ENCODE measurements around the gene NTRK3. TPM values are rescaled to one million over a fixed set of nuclear protein-coding genes. Genes with fewer than 3 reads are reported as not detected.
A peak's percentile ranks its signal among the peaks of the same experiment; 100 is the strongest.

Gene NTRK3
- total RNA-seq, 2 donors from 2014 or later = 0.66 to 5.2 TPM

GRCh38 chr15:88266170-88266569 is 9.6 kb upstream of the NTRK3 start:
- 45 to 60% methylated on average over 9 to 10 of the region's 10 CpGs for WGBS, 2 donors
- ATAC-seq = no peak
- Histone ChIP-seq H3K4me1 (no peaks in the 10 kb centered on the region), H3K9me3 (no peaks in the 10 kb centered on the region), H3K4me3 (no peak overlapping the region), H3K27me3 (no peaks in the 10 kb centered on the region), H3K36me3 (replicated peaks in 1 of 2; ENCODE audit: insufficient read depth in 1 of 2, low read depth in 2 of 2) (no peaks in the 10 kb centered on the region), H3K27ac (no peak overlapping the region)
- DNase-seq = no peak
- intact Hi-C loops (cut with DNase I) = no loop called here
- no peak for TF ChIP-seq POLR2A (IDR thresholded peaks at IDR 0.05)
- no peak for TF ChIP-seq CTCF (IDR thresholded peaks at IDR 0.05)

DNA sequence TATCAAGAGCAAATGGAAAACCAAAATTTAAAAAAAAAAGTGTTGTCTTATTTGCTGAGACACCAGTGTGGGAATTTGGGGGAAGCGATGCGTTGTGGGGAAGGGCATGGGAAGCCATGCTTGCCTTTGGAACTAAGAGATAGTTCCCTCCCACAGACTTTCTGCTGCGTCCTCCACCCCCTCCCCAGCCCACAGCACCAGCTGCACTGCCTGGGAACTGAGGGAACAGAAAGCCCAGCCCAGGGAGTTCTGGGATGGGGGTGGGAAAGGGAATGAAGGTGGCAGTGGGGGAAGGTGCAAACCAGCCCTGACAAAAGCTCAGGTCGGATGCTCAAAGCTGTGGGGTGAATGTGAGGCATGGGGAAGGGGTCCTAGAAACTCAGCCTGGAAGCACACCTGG is 8.1 kb upstream of the NTRK3 start:
- TF ChIP-seq CTCF (IDR thresholded peaks at IDR 0.05) (no peak), POLR2A (IDR thresholded peaks at IDR 0.05) (no peak)
- Histone ChIP-seq H3K9me3 (no peaks in the 10 kb centered on the region), H3K27me3 (no peaks in the 10 kb centered on the region), H3K36me3 (replicated peaks in 1 of 2; ENCODE audit: insufficient read depth in 1 of 2, low read depth in 2 of 2) (no peaks in the 10 kb centered on the region), H3K4me3 (no peak overlapping the region), H3K4me1 (no peaks in the 10 kb centered on the region), H3K27ac (no peak overlapping the region)
- no peak for ATAC-seq
- WGBS, 2 donors = 56 to 60% methylated on average over 4 of the region's 4 CpGs
- no peak for DNase-seq
- intact Hi-C loops (cut with DNase I) = no loop called here

DNA sequence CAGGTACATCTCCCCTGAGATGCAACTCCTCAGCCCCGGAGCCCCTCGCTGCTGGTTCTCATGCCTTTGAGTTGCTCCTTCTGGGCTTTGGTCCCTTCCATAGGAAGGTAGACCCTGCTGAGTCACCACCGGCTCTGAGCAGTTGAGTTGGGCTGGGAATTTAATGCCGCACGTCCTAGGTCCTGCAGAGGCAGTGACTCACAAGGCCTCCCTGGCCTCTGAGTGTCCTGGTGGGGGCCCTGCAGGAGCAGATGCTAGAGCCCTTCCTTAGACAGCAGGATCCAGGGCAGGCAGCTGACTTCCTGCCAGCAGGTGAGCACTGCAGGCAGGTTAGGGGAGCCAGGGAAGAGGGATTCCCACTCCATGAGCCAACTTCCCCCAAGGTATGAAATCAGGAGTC is 5.5 kb upstream of the NTRK3 start:
- no peaks in the 10 kb centered on the region for H3K9me3 ChIP-seq
- peaks cover 0 to 8% of the 10 kb centered on the region in 2 donors for H3K27me3 ChIP-seq
- TF ChIP-seq POLR2A (IDR thresholded peaks at IDR 0.05) = no peak
- no peak for TF ChIP-seq CTCF (IDR thresholded peaks at IDR 0.05)
- WGBS, 2 donors = 72% methylated on average over 5 of the region's 5 CpGs; no CpG with 5 or more reads in 1 of the 2 donors
- DNase-seq = no peak
- H3K4me1 ChIP-seq = peaks cover 7% of the 10 kb centered on the region
- no peaks in the 10 kb centered on the region for H3K36me3 ChIP-seq (replicated peaks in 1 of 2; ENCODE audit: insufficient read depth in 1 of 2, low read depth in 2 of 2)
- no peak overlapping the region for H3K27ac ChIP-seq
- no peak for ATAC-seq
- intact Hi-C loops (cut with DNase I) = no loop called here
- H3K4me3 ChIP-seq = no peak overlapping the region

DNA sequence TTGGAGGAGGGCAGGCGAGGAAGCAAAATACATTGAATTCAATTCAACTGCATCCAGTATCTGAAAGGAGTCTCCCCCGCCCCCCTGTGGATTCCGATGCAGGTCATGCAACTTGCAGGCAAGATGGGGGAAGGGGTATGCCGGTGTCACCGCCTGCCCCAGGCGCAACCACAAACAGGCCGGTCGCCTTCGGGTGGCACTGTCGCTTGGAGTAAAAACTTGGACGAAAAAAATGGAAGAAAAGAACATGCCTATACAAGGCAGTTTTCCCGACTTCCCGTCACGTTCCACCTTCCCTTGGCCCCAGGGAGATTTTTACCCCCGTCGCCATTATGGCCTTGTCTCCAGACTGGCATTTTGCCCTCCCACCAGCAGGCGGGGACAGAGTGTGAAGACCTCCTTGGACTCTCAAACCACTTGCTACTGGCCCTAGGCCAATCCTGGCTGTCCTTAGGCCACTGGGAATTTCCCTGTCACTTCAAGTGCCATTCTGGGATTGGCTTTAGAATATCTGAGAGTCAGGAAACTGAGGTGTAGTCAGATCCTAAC is 1.6 kb upstream of the NTRK3 start:
- DNase-seq (peak in 3 of 4 donors; percentile 8 to 51 (median 37)), ATAC-seq (no peak)
- peak in 1 of 7 experiments; percentile 16 for TF ChIP-seq CTCF (IDR thresholded peaks at IDR 0.05)
- no peak for TF ChIP-seq POLR2A (IDR thresholded peaks at IDR 0.05)
- intact Hi-C loops (cut with DNase I) = no loop called here
- no peaks in the 10 kb centered on the region for H3K9me3 ChIP-seq
- no peak overlapping the region for H3K27ac ChIP-seq
- no peak overlapping the region for H3K4me3 ChIP-seq
- H3K27me3 ChIP-seq = peaks cover 0 to 34% of the 10 kb centered on the region in 2 donors
- WGBS, 2 donors = 11 to 21% methylated on average over 16 to 17 of the region's 17 CpGs
- H3K4me1 ChIP-seq = peaks cover 22% of the 10 kb centered on the region
- H3K36me3 ChIP-seq (replicated peaks in 1 of 2; ENCODE audit: insufficient read depth in 1 of 2, low read depth in 2 of 2) = no peaks in the 10 kb centered on the region
